Fibroblast of skin of abdomen (primary cell): ENCODE data around the gene TMEM163.
A peak's percentile ranks its signal among the peaks of the same experiment; 100 is the strongest.
"Not testable (repeated sequence)": the region's sequence is repeated elsewhere in the genome, so short reads cannot be mapped to it uniquely, and the experiment has no call there.

ENCODE experiments used
- DNase-seq: peaks from one replicate; pipeline ENCODE4 v3.0.0-alpha.2; 2013

Gene TMEM163

GRCh38 chr2:134574611-134575330 lies 144.0 kb downstream of the TMEM163 start:
- no peak for DNase-seq

- DNase-seq: no peak
Observed at GRCh38 chr2:134573724-134574123, 145.1 kb downstream of the TMEM163 start.

DNA sequence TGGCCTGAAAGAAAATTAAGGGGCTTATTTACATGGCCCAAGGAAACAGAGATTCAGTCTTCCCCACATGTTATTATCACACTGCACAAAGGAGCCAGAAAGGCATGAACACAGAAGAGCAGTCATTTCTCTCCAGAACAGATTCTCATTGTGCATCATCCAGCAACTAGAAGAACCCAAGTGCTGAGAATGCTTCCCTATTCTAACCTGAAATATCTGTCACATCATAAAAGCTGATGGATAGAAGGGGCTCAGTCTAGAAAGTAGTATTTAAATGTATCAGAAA lies 145.8 kb downstream of the TMEM163 start:
- no peak for DNase-seq

DNA sequence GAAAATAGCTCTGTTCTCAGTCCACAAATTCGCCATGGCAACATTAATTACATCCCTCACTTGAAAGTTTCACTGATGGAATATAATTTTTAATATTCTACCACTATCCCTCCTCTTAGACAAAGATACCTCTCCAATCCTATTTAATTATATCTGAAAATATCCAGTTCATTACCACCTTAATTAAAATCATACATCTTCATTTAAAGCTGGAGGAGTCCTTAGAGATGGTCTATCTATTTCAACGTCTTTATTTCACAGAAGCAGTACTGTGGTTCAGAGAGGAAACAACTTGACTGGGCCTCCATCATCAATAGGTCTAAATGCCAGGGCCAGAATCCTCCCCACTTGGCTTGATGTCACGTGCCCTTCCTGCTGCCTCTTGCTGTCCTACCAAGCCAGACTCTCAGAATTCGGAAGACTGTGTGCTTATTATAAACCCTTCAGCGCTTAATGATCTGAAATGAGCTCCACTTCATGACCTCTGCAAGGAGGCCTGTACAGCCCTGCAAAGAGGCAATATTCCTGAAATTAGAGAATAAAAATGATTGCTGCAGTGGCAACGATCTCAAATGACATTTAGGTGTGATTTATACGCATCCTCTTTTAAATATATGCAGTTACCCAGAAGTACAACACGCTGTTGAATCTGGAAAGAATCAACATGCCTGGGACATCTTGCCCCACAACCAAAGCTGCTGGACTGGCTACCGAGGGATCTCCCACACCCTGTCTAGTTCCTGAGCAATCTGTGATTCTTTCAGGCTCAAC lies 146.3 kb downstream of the TMEM163 start:
- no peak for DNase-seq

DNA sequence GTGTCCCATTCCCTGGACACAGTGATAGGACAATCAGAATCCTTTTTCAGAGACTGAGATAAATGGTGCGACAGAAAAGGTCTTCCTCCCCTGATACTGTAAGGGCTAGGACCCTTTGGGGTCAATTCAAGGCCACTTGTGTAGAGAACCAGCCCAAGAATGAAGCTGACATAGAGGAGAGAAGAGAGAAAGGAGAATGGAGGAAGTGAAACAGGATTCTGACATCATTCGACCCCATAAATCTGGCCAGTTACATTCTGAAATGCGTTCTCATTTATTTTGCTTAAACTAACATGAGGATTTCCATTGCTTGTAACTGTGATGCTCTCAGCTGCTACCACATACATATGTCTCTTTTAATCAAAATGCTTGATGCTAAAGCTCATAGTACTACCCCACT lies 148.1 kb downstream of the TMEM163 start:
- DNase-seq: no peak

DNA sequence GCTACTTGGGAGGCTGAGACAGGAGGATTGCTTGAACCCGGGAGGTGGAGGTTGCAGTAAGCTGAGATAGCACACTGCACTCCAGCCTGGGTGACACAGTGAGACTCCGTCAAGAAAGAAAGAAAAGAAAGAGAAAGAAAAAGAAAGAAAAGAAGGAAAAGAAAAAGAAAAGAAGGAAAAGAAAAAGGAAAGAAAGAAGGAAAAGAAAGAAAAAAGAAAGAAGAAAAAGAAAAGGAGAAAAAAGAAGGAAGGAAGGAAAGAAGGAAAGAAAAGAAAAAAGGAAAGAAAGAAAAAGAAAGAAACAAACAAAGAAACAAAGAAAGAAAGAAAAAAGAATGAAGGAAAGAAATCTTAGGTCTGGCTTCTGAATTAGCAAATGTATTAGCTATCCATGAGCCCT lies 150.4 kb downstream of the TMEM163 start:
- no peak for DNase-seq

DNA sequence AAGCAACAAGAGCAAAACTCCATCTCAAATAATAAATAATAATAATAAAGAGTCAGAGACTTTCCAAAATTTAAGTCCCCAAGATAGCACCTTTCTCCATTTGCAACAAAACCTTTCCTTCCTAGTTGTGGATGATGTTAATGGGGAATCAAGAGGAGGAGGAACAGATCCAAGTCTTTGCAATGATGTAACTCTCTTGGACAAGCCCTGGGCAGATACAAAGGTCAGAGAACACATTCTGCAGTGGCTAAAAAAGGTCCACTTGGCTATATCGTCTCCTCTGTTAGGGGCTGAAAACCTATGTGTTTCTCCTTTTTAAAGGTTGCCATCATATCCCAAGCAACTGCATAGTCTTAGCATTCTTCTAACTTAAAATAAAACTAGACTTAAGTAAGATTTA lies 151.1 kb downstream of the TMEM163 start:
- DNase-seq: no peak

GRCh38 chr2:134564955-134565354 lies 153.8 kb downstream of the TMEM163 start:
- not testable (repeated sequence) for DNase-seq

DNA sequence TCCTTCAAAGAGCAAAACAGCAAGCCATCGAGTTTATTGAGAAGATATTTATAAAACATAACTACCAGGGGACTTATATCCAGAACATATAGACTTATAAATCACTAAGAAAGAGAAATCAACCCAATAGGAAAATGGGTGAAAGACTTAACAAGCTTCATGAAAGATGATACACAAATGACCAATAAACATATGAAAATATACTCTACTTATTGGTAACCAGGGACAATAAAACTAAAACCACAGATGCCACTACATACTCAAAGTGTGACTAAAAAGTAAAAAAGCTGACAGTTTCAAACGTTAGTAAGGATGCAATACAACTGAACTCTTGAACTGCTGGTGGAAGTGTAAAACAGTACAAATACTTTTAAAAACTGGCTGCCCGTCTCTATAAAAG lies 154.3 kb downstream of the TMEM163 start:
- DNase-seq: no peak

DNA sequence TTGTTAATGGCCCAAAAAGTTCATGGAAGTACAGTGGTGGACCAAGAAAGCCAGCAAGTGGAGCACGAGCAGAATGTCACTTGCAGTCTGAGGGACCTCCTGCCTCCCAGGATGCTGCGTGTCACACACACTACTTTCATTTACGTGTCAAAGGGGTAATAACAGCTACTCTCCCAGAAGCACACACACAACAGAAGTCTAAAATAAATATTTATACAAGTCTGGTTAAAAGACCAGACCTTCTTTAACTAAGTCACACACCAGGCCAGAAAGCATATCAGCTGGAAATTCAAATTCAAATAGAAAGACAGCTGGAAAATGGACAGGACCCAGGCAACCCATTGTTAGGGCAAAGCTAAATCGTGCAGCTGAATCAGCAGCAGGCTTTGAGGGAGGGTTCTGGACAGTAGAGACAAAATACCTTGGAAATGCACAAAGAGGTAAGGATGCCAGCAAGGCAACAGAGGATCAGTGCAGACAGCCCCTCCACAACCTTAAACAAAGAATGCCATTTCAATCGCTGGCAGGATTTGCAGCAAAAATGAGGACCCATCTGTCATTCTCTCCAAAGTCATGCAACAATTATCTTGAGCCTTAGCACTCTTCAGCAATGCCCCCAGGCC lies 160.5 kb downstream of the TMEM163 start:
- DNase-seq: no peak

GRCh38 chr2:134555411-134555810 lies 163.4 kb downstream of the TMEM163 start:
- no peak for DNase-seq

DNA sequence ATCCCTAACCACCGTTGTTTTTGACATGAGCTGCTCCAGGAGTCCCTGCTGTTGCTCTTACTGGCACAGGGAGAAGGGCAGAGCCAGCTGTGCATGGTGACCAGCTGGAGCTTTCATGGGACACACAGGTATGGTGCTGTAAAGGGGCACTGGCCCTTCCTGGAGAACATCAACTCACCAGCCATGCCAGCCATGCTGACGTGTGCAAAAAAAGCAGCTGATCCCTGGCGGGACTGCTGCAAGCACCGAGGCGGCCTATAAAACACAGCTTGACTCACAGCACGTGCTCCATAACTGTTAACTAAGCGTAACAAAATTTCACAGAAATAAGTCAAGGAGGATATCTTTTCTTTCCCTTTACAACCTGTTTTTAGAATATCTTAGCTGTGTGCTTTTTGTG lies 165.1 kb downstream of the TMEM163 start:
- DNase-seq: no peak

DNA sequence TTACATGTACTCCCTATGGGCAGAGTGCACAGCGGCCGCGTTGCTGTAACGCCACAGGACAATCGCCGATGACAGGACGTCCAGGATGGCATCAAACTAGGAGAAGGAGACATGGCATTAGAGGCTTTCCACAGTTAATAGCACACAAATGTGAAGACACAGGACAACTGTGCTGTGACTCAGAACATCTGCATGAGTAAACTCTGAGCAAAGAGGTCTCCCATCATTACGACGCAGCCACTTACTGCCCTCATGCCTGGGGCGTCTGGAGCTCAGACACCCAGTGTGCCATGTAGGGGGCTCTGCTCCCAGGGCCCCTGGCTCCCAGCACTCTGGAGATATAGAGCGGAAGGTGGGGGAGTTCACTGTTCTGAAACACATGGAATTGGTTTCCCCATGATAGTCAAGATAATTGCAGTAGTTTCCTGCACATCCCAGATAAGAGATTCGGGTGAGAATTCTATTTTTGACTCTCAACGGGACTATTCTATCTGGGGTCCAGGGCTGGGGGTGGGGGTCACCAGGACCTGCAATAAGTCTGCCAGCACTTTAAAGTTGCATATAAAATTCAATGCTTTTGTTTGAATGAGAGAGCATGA lies 168.1 kb downstream of the TMEM163 start:
- DNase-seq: no peak

GRCh38 chr2:134549104-134549503 lies 169.7 kb downstream of the TMEM163 start:
- DNase-seq: peak; percentile 35

DNA sequence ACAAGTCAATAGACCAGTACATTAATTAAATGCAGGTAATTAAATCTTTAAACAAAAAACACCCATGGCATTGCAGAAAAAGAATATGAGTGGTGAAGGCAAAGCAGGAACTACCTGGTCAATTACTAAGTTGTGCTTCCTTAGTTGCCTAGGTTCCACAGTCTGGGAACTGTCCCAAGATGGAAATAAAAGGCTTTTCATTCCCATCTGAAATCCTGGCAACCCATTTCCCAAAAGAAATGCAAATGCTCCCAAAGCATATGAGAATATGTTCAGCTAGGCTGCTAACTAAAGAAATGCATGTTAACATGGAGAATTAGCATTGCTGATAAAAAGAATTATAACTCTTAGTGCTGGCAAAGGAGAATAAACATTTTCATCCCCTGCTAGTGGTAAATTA lies 177.8 kb downstream of the TMEM163 start:
- DNase-seq: no peak

DNA sequence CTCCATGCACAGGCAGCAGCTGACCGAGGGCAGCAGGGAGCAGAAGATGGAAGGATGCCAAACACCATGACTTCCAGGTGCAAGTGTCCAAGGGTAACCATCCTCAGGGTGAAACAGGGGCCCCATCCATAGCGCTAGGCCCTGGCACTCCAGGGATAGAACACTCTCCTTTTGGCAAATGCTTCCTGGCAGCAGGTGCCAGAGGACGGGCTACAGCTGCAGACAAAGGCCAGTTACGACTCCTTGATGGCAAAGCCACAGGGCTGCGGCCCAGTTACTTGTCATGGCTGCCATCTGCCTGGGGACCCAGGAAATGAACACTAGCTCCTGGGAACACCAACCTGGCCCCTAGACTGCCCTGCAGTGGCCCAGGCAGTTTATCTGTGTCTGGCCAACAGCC lies 178.8 kb downstream of the TMEM163 start:
- DNase-seq: no peak

GRCh38 chr2:134537702-134538101 lies 181.1 kb downstream of the TMEM163 start:
- no peak for DNase-seq

DNA sequence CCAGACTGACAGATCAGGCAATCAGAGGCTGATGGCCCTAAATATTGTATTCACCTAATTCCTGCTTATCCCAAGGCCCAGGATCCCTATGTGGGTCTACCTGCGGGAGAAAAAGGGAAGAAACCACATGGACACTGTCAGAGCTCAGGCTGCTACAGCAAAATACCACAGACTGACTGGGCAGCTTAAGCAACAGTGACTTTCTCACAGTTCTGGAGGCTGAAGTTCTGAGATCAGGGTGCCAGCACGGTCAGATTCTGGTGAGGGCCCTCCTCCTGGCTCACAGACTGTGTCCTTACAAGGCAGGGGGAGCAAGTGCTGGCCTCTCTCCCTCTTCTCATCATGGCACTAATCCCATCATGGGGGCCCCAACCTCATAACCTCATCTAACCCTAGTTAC lies 181.7 kb downstream of the TMEM163 start:
- no peak for DNase-seq

GRCh38 chr2:134536296-134536695 lies 182.5 kb downstream of the TMEM163 start:
- no peak for DNase-seq

DNA sequence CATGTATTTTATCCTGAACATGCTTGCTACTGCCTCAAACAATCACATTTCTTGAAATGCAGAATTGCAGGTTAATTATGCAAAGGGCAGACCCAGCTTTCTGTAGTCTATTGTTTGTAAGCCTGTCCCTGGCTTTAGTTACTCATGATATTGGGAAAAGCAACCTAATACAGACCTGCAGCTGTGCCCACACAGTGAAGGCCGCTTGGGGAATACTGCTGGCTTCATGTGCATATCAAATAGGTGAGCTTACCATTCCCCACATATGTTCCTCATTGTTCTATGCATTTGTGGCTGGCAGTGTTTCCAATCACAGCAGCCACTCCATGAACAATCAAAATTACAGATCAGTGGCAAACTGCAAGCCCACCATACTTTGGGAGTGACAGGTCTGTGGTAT lies 186.3 kb downstream of the TMEM163 start:
- no peak for DNase-seq

DNA sequence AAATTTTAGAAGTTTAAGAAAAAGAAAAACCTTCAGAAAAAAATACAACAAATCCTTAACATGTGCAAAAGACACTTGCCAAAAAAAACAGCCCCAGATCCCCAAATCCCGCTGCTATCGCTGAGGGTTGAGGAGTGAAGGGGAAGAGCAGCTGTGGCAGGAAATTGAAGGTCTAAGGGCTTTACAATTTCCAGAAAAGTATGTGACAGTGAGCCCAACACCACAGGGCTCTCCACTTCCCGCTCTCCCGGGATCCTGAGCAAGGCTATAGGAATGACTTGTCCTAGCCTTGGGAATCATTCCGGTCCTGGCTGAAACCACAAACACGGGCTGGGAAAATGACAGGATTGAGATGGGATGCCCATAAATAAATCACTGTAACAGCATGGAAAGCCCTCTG lies 191.4 kb downstream of the TMEM163 start:
- DNase-seq: peak; percentile 29

- DNase-seq: no peak
Observed at GRCh38 chr2:134522496-134523455, 196.0 kb downstream of the TMEM163 start.
